SK-N-MC (cell line): Measurements from ENCODE around the gene ANKRD30BL.
"Not testable (repeated sequence)": the region's sequence is repeated elsewhere in the genome, so short reads cannot be mapped to it uniquely, and the experiment has no call there.

ENCODE experiments used
- DNase-seq: peaks from one replicate; pipeline ENCODE4 v3.0.0-alpha.2; 2011; ENCODE audit warnings: low read depth, low spot score
- H3K27ac ChIP-seq: fragments of 200-600 bp; sonication (generic); 2 replicates; pipeline ENCODE4 v1.5.1; 2016; ENCODE audit warnings: mixed run types
- H3K36me3 ChIP-seq: fragments of 200-600 bp; sonication (generic); 2 replicates; pipeline ENCODE4 v1.6.1; 2017; ENCODE audit warnings: antibody characterized with exemption, low read length, mixed read lengths; ENCODE audit not compliant: insufficient read depth
- H3K4me3 ChIP-seq: fragments of 200-600 bp; sonication (generic); 2 replicates; pipeline ENCODE4 v1.5.1; 2016
- H3K9ac ChIP-seq: fragments of 200-600 bp; sonication (generic); 2 replicates; pipeline ENCODE4 v1.8.0; 2017; ENCODE audit warnings: mixed run types, mixed read lengths; ENCODE audit not compliant: insufficient read length
- H3K9me3 ChIP-seq: fragments of 200-600 bp; sonication (generic); 2 replicates; pipeline ENCODE4 v1.6.1; 2017; ENCODE audit warnings: low read depth, mild to moderate bottlenecking, antibody characterized with exemption, low read length, moderate library complexity, mixed read lengths

The ANKRD30BL gene, protein sequence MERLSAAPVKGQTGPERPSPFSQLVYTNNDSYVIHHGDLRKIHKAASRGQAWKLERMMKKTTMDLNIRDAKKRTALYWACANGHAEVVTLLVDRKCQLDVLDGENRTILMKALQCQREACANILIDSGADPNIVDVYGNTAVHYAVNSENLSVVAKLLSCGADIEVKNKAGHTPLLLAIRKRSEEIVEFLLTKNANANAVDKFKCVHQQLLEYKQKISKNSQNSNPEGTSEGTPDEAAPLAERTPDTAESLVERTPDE

DNA sequence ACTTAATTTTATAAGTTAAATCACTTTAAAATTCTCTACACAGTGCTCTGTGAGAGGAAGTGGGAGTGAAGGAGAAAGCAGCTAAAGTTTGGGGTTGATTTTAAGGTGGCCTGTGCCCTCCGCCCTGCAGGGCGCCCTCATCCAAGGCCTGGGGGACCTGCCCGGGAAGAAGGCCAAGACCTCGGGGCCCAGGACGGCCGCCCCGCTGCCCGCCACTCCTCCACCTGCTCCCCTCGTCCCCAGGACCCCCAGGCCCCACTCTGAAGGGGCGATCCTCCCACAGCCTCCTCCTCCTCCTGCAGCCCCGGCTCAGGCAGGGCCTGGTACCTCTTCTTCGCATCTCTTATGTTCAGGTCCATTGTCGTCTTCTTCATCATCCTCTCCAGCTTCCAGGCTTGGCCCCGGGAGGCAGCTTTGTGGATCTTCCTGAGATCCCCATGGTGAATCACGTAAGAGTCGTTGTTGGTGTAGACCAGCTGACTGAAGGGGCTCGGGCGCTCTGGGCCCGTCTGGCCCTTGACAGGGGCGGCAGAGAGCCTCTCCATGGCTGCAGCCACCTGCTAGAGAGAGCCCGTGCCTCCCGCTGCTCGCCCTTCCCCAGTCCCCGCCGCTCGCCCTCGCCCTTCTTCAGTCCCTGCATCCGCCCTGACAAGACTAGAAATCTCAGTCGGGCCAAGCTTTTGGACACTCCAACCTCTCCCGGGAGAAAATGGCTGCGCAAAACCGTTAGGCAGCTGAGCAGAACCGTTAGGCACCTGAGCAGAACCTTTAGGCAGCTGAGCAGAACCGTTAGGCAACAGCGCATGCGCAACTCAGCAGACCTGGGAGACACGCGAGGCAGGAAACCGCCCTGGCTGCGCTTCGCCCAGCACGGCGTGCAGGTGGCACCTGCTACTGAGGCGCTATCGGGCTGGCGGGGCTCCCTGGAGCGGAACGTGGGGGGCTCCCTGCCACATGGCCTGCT is at the start of gene ANKRD30BL:
Gene ANKRD30BL, minus strand, starts transcription at position 792 of the 964 bp plus-strand sequence. Its CDS starts 247 bp downstream, at position 545.
- not testable (repeated sequence) for H3K9ac ChIP-seq, H3K36me3 ChIP-seq, H3K27ac ChIP-seq, H3K9me3 ChIP-seq, DNase-seq, H3K4me3 ChIP-seq

DNA sequence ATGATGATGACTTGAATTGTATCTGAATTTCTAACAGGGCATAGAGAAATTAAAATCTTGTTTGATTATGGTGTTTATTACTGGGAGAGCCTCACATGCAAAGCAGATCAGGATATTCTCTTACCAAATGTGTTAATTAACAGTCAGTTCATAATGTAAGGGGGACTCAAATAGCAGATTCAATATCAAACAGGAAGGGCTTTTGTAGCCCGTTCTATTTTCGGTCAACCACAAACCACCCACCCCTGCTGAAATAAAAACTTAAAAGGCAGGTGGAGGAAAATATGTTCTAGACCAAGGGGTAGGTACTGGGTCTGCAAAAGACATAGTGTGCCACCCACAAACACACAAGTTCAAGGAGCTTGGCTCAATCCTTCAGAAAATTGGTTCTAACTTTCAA is 41.1 kb upstream of the ANKRD30BL start:
- H3K9ac ChIP-seq, H3K36me3 ChIP-seq, H3K9me3 ChIP-seq, H3K4me3 ChIP-seq, H3K27ac ChIP-seq, DNase-seq: not testable (repeated sequence)

DNA sequence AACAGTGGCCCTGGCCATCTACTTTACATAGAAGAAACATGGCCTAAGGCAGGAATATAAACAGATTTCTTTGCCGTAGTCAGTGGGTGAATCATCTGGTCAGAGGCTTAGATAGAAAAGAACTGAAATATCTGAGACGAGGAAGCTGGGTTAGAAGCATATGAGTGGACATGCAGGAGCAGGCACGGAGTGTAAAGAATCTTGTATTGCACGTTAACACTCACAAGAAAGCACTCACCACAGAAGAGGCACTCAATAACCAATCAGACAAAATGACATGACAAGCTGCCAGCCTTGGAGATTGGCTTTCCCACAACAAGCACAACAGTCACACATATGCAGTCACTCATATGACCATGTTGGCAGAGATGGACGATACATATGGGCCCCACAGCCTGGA is 31.1 kb upstream of the ANKRD30BL start:
- H3K36me3 ChIP-seq = not testable (repeated sequence)

DNA sequence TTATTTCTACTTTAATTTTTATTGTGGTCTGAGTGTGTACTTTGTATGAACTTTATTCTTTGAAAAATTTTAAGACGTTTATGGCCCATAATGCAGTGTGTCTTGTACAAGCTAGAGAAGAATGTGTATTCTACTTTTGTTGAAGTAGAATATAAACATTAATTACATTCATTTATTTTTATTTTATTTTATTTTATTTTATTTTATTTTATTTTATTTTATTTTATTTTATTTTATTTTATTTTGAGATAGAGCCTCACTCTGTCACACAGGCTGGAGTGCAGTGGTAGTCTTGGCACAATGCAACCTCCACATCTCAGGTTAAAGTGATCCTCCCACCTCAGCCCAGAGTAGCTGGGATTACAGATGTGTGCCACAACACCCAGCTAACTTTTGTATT is 5.3 kb upstream of the ANKRD30BL start:
- not testable (repeated sequence) for H3K9ac ChIP-seq, H3K4me3 ChIP-seq, H3K27ac ChIP-seq, H3K9me3 ChIP-seq, H3K36me3 ChIP-seq, DNase-seq

More for the DNA sequence above, 31.1 kb upstream of the ANKRD30BL start:
- H3K9me3 ChIP-seq, H3K9ac ChIP-seq, DNase-seq, H3K27ac ChIP-seq, H3K4me3 ChIP-seq: not testable (repeated sequence)

DNA sequence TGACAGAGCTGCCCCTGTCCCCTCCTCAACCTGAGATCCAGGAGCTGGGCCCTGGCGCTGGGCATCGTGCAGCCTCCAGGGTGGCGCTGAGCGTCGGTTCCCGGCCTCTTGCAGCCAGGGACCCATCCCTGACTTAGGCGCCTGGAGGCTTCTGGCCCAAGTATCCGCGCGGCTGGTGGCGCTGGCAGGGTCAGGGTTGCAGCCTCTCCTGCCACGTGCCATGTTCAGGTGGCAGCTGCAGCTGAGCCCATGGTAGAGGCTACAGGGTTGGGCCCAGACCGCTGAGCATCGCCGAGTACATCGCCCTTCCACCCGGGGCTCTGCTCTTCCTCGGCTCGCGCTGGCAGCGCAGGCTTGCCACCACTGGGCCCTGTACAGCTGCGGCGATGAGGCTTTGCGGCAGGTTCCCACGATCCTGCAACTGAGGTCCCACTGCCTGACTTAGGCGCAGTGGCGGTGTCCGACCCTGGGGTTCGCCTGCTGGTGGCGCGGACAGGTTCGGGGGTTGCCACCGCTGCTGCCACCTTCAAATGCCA is 441 bp upstream of the ANKRD30BL start:
- not testable (repeated sequence) for H3K9ac ChIP-seq, H3K4me3 ChIP-seq, DNase-seq, H3K27ac ChIP-seq, H3K36me3 ChIP-seq, H3K9me3 ChIP-seq

DNA sequence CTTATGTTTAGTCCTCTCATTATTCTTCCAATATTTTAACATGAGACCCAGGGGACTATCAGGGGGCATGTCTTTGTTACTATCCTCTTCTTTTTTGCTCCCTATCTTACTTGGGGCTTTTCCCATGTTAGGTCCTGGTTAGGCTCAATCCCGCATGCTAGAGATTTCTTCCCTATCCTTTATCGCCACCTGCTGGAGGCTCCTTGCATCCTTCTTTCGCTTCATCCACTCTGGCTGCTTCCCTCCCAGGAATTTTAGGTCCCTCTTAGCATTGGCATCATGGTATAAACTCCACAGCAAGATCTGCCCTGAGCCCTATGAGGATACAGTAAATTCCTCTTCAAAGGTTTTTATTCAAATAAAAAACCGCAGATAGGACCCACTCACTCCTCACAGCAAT is 15.0 kb downstream of the ANKRD30BL start:
- H3K9me3 ChIP-seq, H3K9ac ChIP-seq, H3K4me3 ChIP-seq, H3K27ac ChIP-seq, H3K36me3 ChIP-seq: not testable (repeated sequence)
- peak; percentile 60 for DNase-seq
